ENCODE data around the gene RAB40B. TPM values are rescaled to one million over a fixed set of nuclear protein-coding genes. Genes with fewer than 3 reads are reported as not detected.

Gene RAB40B
- polyA plus RNA-seq, 1 donor (not counting 4 experiments of a cell fraction or from before 2014, with no cell fraction given) = 10.6 TPM

GRCh38 chr17:82632451-82632850 lies 66.0 kb downstream of the RAB40B start:
- Histone ChIP-seq H3K4me2 (ENCODE audit: control insufficient read depth, extremely low read depth, insufficient read depth, low read depth, low read length) (no peak overlapping the region), H3K9me3 (ENCODE audit: control insufficient read depth, low read depth, low read length) (peaks cover 2% of the 10 kb centered on the region), H3K27ac (ENCODE audit: control insufficient read depth, insufficient read depth, low read length) (no peak overlapping the region), H4K20me1 (ENCODE audit: control insufficient read depth, extremely low read depth, insufficient read depth, low read length) (peaks cover 5% of the 10 kb centered on the region), H3K27me3 (ENCODE audit: control insufficient read depth, extremely low read depth, insufficient read depth, low read length) (no peaks in the 10 kb centered on the region), H3K9me1 (ENCODE audit: control insufficient read depth, extremely low read depth, insufficient read depth, low read length) (no peaks in the 10 kb centered on the region), H3K9ac (ENCODE audit: control insufficient read depth, extremely low read depth, insufficient read depth, low read length) (no peak overlapping the region), H3K4me1 (ENCODE audit: control insufficient read depth, extremely low read depth, insufficient read depth, low read length) (peaks cover 3% of the 10 kb centered on the region), H3K36me3 (ENCODE audit: control insufficient read depth in 2 of 2, extremely low read depth in 1 of 2, insufficient read depth in 2 of 2, low read length in 2 of 2) (peaks cover 18 to 28% of the 10 kb centered on the region in 2 experiments), H3K4me3 (ENCODE audit: control insufficient read depth in 2 of 3, extremely low read depth in 1 of 3, insufficient read depth in 2 of 3, low read depth in 1 of 3, low read length in 3 of 3) (no peak overlapping the region), H2AFZ (ENCODE audit: control insufficient read depth, low read length) (no peak overlapping the region), H3K79me2 (ENCODE audit: control insufficient read depth, insufficient read depth, low read length) (peaks cover 67% of the 10 kb centered on the region)
- no peak for FAIRE-seq
- DNase-seq (ENCODE audit: low read depth, low spot score) = no peak
- dilution Hi-C loops (cut with MboI; ENCODE audit: extremely low pct_ligation_motif_present, low sequenced_read_pairs) = no loop called here
- TF ChIP-seq EZH2 (IDR thresholded peaks at IDR 0.05; ENCODE audit: low read length) (no peak), CTCF (optimal IDR thresholded peaks at IDR 0.05 in 1 of 3, IDR thresholded peaks at IDR 0.05 in 1 of 3, conservative IDR thresholded peaks at IDR 0.05 in 1 of 3; ENCODE audit: extremely low read depth in 1 of 3, insufficient read depth in 2 of 3, low read length in 3 of 3) (no peak)

GRCh38 chr17:82631544-82631943 lies 67.0 kb downstream of the RAB40B start:
- peaks cover 3% of the 10 kb centered on the region for H4K20me1 ChIP-seq (ENCODE audit: control insufficient read depth, extremely low read depth, insufficient read depth, low read length)
- dilution Hi-C loops (cut with MboI; ENCODE audit: extremely low pct_ligation_motif_present, low sequenced_read_pairs) = no loop called here
- H3K9ac ChIP-seq (ENCODE audit: control insufficient read depth, extremely low read depth, insufficient read depth, low read length) = no peak overlapping the region
- no peaks in the 10 kb centered on the region for H3K4me1 ChIP-seq (ENCODE audit: control insufficient read depth, extremely low read depth, insufficient read depth, low read length)
- H3K9me3 ChIP-seq (ENCODE audit: control insufficient read depth, low read depth, low read length) = no peaks in the 10 kb centered on the region
- H3K4me2 ChIP-seq (ENCODE audit: control insufficient read depth, extremely low read depth, insufficient read depth, low read depth, low read length) = no peak overlapping the region
- DNase-seq (ENCODE audit: low read depth, low spot score) = no peak
- no peak for TF ChIP-seq CTCF (optimal IDR thresholded peaks at IDR 0.05 in 1 of 3, IDR thresholded peaks at IDR 0.05 in 1 of 3, conservative IDR thresholded peaks at IDR 0.05 in 1 of 3; ENCODE audit: extremely low read depth in 1 of 3, insufficient read depth in 2 of 3, low read length in 3 of 3)
- no peak for TF ChIP-seq EZH2 (IDR thresholded peaks at IDR 0.05; ENCODE audit: low read length)
- H3K9me1 ChIP-seq (ENCODE audit: control insufficient read depth, extremely low read depth, insufficient read depth, low read length) = no peaks in the 10 kb centered on the region
- no peak for FAIRE-seq
- no peak overlapping the region for H2AFZ ChIP-seq (ENCODE audit: control insufficient read depth, low read length)
- H3K27me3 ChIP-seq (ENCODE audit: control insufficient read depth, extremely low read depth, insufficient read depth, low read length) = no peaks in the 10 kb centered on the region
- H3K4me3 ChIP-seq (ENCODE audit: control insufficient read depth in 2 of 3, extremely low read depth in 1 of 3, insufficient read depth in 2 of 3, low read depth in 1 of 3, low read length in 3 of 3) = no peak overlapping the region
- peaks cover 58% of the 10 kb centered on the region for H3K79me2 ChIP-seq (ENCODE audit: control insufficient read depth, insufficient read depth, low read length)
- H3K27ac ChIP-seq (ENCODE audit: control insufficient read depth, insufficient read depth, low read length) = no peak overlapping the region
- peaks cover 23% of the 10 kb centered on the region in 2 experiments for H3K36me3 ChIP-seq (ENCODE audit: control insufficient read depth in 2 of 2, extremely low read depth in 1 of 2, insufficient read depth in 2 of 2, low read length in 2 of 2)
